LNCAP (cell line): ENCODE measurements around the gene CLPTM1L.

Experiments used
- TF ChIP-seq, protein P1 (sequence below): fragments of 450-650 bp; IDR thresholded peaks from 2 replicates; pipeline ENCODE4 v1.5.1; 2017; ENCODE audit warnings: mild to moderate bottlenecking

The CLPTM1L gene

DNA sequence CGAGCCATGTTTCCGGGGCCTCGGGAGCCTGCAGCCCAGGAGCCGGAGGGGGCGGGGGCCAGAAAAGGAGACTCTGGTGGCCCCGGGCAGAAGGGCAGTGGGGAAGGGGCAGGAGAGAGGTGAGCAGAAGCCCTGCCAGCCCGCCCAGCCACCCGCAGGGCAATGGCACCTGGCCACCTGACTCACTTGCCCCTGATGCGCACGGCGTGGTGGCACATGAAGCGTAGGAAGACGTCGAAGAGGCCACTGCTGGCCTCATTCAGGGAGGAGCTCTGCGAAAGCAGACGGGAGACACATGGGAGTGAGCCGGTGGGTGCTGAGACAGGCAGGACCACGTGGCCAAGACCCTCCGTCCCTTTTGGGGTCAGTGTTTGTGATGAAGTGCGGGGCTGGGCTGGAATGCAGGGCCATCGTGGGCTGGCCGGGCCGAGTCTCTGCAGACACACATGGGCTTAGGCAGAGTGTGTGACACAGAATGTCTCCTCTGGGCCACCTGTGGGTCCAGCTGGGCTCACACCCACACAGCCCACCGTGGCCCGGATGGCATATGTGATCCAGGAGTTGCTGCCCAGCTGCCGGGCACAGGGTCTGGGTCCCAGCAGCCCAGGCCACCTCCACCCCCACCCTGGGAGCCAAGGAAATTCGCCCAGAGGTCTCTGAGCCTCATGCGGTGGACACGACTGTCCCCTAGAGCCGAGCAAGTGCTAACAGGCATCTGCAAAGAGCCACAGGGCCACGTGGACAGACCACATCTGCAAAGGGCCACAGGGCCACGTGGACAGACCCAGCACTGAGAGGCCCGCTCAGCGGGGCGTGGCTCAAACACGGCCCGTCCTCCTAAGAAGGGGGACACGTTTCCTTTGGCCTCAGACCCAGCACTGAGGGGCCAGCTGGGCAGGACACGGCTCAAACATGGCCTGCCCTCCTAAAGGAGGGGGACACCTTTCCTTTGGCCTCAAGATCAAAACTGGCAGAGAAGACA lies 73.7 kb downstream of the CLPTM1L start:
- TF ChIP-seq, protein P1, sequence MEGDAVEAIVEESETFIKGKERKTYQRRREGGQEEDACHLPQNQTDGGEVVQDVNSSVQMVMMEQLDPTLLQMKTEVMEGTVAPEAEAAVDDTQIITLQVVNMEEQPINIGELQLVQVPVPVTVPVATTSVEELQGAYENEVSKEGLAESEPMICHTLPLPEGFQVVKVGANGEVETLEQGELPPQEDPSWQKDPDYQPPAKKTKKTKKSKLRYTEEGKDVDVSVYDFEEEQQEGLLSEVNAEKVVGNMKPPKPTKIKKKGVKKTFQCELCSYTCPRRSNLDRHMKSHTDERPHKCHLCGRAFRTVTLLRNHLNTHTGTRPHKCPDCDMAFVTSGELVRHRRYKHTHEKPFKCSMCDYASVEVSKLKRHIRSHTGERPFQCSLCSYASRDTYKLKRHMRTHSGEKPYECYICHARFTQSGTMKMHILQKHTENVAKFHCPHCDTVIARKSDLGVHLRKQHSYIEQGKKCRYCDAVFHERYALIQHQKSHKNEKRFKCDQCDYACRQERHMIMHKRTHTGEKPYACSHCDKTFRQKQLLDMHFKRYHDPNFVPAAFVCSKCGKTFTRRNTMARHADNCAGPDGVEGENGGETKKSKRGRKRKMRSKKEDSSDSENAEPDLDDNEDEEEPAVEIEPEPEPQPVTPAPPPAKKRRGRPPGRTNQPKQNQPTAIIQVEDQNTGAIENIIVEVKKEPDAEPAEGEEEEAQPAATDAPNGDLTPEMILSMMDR = no peak

- TF ChIP-seq, protein P1 = no peak
These were observed 74.5 kb downstream of the CLPTM1L start for GRCh38 chr5:1270426-1270825.

DNA sequence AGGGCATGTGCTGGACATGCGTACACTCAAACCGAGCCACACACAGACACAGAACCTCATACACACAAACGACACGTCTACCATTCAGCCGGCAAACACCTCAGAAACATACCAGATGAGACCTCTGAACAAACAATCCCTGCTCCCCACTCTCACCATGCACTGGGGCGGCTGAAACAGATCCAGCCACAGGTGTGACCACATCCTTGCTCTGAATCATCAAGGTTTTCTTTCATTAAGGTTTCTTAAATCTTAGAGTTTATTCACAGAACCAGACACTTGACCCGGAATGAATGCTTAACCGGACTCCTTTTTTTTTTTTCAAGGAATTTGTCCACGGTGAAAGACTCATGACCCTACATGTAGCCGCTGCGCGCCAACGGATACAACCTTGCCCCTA lies 76.2 kb downstream of the CLPTM1L start:
- TF ChIP-seq, protein P1 = no peak

- TF ChIP-seq, protein P1 = no peak
These were observed 76.8 kb downstream of the CLPTM1L start for GRCh38 chr5:1268056-1268455.
